Measurements from ENCODE around the gene ACTN1.

- TF ChIP-seq ZNF274 (IDR thresholded peaks at IDR 0.05; ENCODE audit: low read depth, low read length), result no peak
- TF ChIP-seq YY1 (IDR thresholded peaks at IDR 0.05; ENCODE audit: insufficient read depth, insufficient read length), result no peak
- no peak for TF ChIP-seq SUZ12 (IDR thresholded peaks at IDR 0.05; ENCODE audit: extremely low read depth, insufficient read depth, insufficient read length)
Observed at GRCh38 chr14:68975667-68976066, 3.4 kb downstream of the ACTN1 start.

All from NT2/D1 (cell line).